ENCODE results near the gene LAG3. TPM values are rescaled to one million over a fixed set of nuclear protein-coding genes. Genes with fewer than 3 reads are reported as not detected.

LAG3 gene
- total and polyA plus RNA-seq, 10 of the 15 experiments (the other 5 are each of a cell fraction or from before 2014, with no cell fraction given): 0.52 to 4.2 (median 1.0) TPM; not detected in 1

DNA sequence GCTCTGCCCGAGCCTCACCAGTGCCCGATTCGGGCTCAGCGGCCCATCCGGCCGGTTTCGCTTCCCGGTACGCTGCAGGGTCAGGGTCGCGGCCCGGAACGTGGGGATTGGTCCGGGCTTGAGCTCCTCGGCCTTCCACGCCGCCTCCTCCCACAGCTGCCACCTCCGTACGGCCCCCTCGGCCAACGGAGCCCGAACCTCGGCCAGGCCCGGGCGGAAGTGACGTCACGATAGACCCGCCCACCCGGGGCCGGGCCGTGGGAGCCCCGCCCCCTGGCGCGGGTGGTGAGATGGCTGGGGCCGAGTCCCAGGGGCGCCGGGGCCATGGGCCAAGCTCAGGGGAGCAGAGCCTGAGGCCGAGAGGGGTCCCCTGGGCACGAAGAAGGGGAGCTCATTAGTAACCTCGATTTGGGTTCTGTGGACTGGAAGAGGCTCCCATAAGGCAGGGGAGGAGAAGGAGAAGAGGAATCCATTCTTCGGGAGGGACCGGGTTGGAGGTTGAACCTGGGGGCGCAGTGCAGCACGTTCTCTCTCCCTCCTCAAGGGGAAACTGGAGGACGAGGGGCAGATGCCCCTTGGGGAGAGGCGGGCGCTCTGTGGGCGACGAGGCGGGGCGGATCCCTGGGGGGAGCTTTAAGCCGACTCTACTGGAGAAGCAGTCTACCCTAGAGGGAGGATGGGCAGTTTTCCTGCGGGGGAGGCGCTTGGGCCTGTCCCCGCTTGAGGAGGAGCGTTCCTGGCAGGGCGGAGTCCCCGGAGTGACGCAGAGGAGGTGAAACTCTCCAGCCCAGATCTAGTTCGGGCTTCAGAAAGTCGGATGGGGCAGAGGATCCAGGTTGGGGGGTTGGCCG lies 19.2 kb upstream of the LAG3 start, which contains the start of gene MLF2 (continued):
- TF ChIP-seq, protein P1, sequence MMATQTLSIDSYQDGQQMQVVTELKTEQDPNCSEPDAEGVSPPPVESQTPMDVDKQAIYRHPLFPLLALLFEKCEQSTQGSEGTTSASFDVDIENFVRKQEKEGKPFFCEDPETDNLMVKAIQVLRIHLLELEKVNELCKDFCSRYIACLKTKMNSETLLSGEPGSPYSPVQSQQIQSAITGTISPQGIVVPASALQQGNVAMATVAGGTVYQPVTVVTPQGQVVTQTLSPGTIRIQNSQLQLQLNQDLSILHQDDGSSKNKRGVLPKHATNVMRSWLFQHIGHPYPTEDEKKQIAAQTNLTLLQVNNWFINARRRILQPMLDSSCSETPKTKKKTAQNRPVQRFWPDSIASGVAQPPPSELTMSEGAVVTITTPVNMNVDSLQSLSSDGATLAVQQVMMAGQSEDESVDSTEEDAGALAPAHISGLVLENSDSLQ (IDR thresholded peaks at IDR 0.05): peak; percentile 87
- TF ChIP-seq CHD4 (IDR thresholded peaks at IDR 0.05) (no peak), SMARCA5 (IDR thresholded peaks at IDR 0.05) (peak; percentile 5), TCF3 (IDR thresholded peaks at IDR 0.05; ENCODE audit: borderline replicate concordance, insufficient read depth, low read depth, low read length) (peak; percentile 55; the same call in 1 of the 2 replicates), RB1 (IDR thresholded peaks at IDR 0.05; ENCODE audit: borderline replicate concordance) (peak; percentile 71; the same call in 1 of the 2 replicates), TCF12 (IDR thresholded peaks at IDR 0.05; ENCODE audit: low read depth, low read length) (peak; percentile 68; the same call in 1 of the 2 replicates), GABPA (IDR thresholded peaks at IDR 0.05; ENCODE audit: low read depth) (peak; percentile 72; the same call in 1 of the 2 replicates), DPF2 (IDR thresholded peaks at IDR 0.05) (peak; percentile 39), MEF2A (IDR thresholded peaks at IDR 0.05; ENCODE audit: insufficient read depth, low read depth, low read length) (no peak), SIX5 (IDR thresholded peaks at IDR 0.05; ENCODE audit: low read depth, low read length, severe bottlenecking) (peak; percentile 22), BMI1 (IDR thresholded peaks at IDR 0.05; ENCODE audit: borderline replicate concordance) (no peak), MTA2 (IDR thresholded peaks at IDR 0.05; ENCODE audit: low read depth) (peak; percentile 54; the same call in 1 of the 2 replicates), ZNF384 (IDR thresholded peaks at IDR 0.05; ENCODE audit: borderline replicate concordance, low read depth, low read length) (no peak), ASH2L (IDR thresholded peaks at IDR 0.05; ENCODE audit: borderline replicate concordance, low read depth) (no peak), SREBF1 (IDR thresholded peaks at IDR 0.05; ENCODE audit: low read length) (no peak), RAD51 (IDR thresholded peaks at IDR 0.05) (no peak), BHLHE40 (IDR thresholded peaks at IDR 0.05; ENCODE audit: borderline replicate concordance in 1 of 2, low read depth in 2 of 2, low read length in 1 of 2) (peak; percentile 11 to 53; a peak in 3 of 4 replicates)
- TF ChIP-seq, protein P2, sequence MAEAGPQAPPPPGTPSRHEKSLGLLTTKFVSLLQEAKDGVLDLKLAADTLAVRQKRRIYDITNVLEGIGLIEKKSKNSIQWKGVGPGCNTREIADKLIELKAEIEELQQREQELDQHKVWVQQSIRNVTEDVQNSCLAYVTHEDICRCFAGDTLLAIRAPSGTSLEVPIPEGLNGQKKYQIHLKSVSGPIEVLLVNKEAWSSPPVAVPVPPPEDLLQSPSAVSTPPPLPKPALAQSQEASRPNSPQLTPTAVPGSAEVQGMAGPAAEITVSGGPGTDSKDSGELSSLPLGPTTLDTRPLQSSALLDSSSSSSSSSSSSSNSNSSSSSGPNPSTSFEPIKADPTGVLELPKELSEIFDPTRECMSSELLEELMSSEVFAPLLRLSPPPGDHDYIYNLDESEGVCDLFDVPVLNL (IDR thresholded peaks at IDR 0.05; ENCODE audit: low read depth, low read length): no peak
- TF ChIP-seq, protein P3, sequence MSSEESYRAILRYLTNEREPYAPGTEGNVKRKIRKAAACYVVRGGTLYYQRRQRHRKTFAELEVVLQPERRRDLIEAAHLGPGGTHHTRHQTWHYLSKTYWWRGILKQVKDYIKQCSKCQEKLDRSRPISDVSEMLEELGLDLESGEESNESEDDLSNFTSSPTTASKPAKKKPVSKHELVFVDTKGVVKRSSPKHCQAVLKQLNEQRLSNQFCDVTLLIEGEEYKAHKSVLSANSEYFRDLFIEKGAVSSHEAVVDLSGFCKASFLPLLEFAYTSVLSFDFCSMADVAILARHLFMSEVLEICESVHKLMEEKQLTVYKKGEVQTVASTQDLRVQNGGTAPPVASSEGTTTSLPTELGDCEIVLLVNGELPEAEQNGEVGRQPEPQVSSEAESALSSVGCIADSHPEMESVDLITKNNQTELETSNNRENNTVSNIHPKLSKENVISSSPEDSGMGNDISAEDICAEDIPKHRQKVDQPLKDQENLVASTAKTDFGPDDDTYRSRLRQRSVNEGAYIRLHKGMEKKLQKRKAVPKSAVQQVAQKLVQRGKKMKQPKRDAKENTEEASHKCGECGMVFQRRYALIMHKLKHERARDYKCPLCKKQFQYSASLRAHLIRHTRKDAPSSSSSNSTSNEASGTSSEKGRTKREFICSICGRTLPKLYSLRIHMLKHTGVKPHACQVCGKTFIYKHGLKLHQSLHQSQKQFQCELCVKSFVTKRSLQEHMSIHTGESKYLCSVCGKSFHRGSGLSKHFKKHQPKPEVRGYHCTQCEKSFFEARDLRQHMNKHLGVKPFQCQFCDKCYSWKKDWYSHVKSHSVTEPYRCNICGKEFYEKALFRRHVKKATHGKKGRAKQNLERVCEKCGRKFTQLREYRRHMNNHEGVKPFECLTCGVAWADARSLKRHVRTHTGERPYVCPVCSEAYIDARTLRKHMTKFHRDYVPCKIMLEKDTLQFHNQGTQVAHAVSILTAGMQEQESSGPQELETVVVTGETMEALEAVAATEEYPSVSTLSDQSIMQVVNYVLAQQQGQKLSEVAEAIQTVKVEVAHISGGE (CRISPR knock-in tag; IDR thresholded peaks at IDR 0.05): no peak; the same call in 1 of the 2 replicates
- TF ChIP-seq, protein P4, sequence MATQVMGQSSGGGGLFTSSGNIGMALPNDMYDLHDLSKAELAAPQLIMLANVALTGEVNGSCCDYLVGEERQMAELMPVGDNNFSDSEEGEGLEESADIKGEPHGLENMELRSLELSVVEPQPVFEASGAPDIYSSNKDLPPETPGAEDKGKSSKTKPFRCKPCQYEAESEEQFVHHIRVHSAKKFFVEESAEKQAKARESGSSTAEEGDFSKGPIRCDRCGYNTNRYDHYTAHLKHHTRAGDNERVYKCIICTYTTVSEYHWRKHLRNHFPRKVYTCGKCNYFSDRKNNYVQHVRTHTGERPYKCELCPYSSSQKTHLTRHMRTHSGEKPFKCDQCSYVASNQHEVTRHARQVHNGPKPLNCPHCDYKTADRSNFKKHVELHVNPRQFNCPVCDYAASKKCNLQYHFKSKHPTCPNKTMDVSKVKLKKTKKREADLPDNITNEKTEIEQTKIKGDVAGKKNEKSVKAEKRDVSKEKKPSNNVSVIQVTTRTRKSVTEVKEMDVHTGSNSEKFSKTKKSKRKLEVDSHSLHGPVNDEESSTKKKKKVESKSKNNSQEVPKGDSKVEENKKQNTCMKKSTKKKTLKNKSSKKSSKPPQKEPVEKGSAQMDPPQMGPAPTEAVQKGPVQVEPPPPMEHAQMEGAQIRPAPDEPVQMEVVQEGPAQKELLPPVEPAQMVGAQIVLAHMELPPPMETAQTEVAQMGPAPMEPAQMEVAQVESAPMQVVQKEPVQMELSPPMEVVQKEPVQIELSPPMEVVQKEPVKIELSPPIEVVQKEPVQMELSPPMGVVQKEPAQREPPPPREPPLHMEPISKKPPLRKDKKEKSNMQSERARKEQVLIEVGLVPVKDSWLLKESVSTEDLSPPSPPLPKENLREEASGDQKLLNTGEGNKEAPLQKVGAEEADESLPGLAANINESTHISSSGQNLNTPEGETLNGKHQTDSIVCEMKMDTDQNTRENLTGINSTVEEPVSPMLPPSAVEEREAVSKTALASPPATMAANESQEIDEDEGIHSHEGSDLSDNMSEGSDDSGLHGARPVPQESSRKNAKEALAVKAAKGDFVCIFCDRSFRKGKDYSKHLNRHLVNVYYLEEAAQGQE (IDR thresholded peaks at IDR 0.05; ENCODE audit: low read depth, low read length): no peak

Data from GM12878 (cell line).